K562 (cell line): ENCODE results near the gene HES4. TPM values are rescaled to one million over a fixed set of nuclear protein-coding genes. Genes with fewer than 3 reads are reported as not detected.

Experiments
- ATAC-seq: fragments of 200-7000 bp; cut with Tn5 transposase; 3 replicates; pipeline ENCODE4 v1.9.1; 2020; ENCODE audit warnings: moderate library complexity
- BruUV-seq: library from RNA; stranded (reverse); fragments of 400-500 nt; replicated peaks from 2 replicates; lab custom pipeline; 2021; lab: Mats Ljungman, UMichigan
- CTCF ChIA-PET: fragments of 300-600 bp; formaldehyde crosslinking; extraction: SDS; loops from one replicate; lab custom pipeline; 2021; ENCODE audit warnings: low intra/inter-chr PET ratio; lab: Yijun Ruan, JAX
- POLR2A ChIA-PET: fragments of 300-600, 350-650 bp; sonication (Branson Sonifier 250); formaldehyde crosslinking; extraction: SDS; loops from one replicate; lab custom pipeline; 2021; ENCODE audit warnings: antibody characterized with exemption, inconsistent platforms; lab: Yijun Ruan, JAX
- DNase-seq, 4 experiments: peaks; one replicate each; pipeline versions ENCODE4 v3.0.0 to v3.0.0-alpha.2; 2011 to 2018; ENCODE audit warnings: low spot score in 3 of 4, mixed read lengths in 3 of 4; ENCODE audit errors: extremely low read depth in 1 of 4
- FAIRE-seq: peaks from 2 replicates; lab custom pipeline; 2011; peaks lifted over from hg19 to GRCh38; lab: Jason Lieb, UNC
- H2AFZ ChIP-seq: 2 replicates; pipeline ENCODE4 v1.6.0; 2011; ENCODE audit warnings: low read depth, low read length, control low read depth, inconsistent platforms
- H3K27ac ChIP-seq: fragments of 200-600 bp; 3 replicates; pipeline ENCODE4 v1.8.0; 2011; ENCODE audit warnings: low read depth, mild to moderate bottlenecking, control low read depth, inconsistent platforms, low read length, moderate library complexity, mixed read lengths; ENCODE audit errors: extremely low read depth
- H3K27me3 ChIP-seq, 2 experiments: fragments of 300-600 bp in 1 of 2; 2 replicates in 1 of 2; 3 replicates in 1 of 2; pipeline versions ENCODE4 v1.6.0 to v1.8.0; 2011; ENCODE audit warnings: inconsistent platforms in 2 of 2, low read length in 2 of 2, mild to moderate bottlenecking in 1 of 2, mixed read lengths in 1 of 2, moderate library complexity in 1 of 2; ENCODE audit not compliant: control insufficient read depth in 2 of 2, insufficient read depth in 2 of 2
- H3K36me3 ChIP-seq: fragments of 300-600 bp; 3 replicates; pipeline ENCODE4 v1.8.0; 2011; ENCODE audit warnings: mild to moderate bottlenecking, low read length, inconsistent platforms; ENCODE audit not compliant: control insufficient read depth, insufficient read depth
- H3K4me1 ChIP-seq, 2 experiments: fragments of 200-600 bp in 1 of 2; replicated peaks in 1 of 2; 2 replicates in 1 of 2; 3 replicates in 1 of 2; pipeline versions ENCODE4 v1.5.1 to v1.8.0; 2011; ENCODE audit warnings: inconsistent platforms in 2 of 2, low read length in 2 of 2, mild to moderate bottlenecking in 1 of 2, mixed read lengths in 1 of 2, moderate library complexity in 1 of 2; ENCODE audit not compliant: control insufficient read depth in 2 of 2, insufficient read depth in 2 of 2
- H3K4me2 ChIP-seq: 2 replicates; pipeline ENCODE4 v1.6.1; 2011; ENCODE audit warnings: low read length, control low read depth, inconsistent platforms, mixed read lengths; ENCODE audit not compliant: insufficient read depth
- H3K4me3 ChIP-seq: fragments of 200-600 bp; sonication (generic), shearing (Covaris generic); 2 replicates; pipeline ENCODE4 v1.5.1; 2016; ENCODE audit warnings: control low read depth, inconsistent platforms
- H3K79me2 ChIP-seq: fragments of 200-600 bp; 3 replicates; pipeline ENCODE4 v1.8.0; 2011; ENCODE audit warnings: low read length, inconsistent platforms; ENCODE audit not compliant: control insufficient read depth, insufficient read depth
- H3K9ac ChIP-seq, 2 experiments: 2 replicates each; pipeline versions ENCODE4 v1.6.0 to v1.6.1; 2011; ENCODE audit warnings: low read depth in 2 of 2, low read length in 2 of 2, control low read depth in 1 of 2, inconsistent platforms in 1 of 2, mild to moderate bottlenecking in 1 of 2, mixed read lengths in 1 of 2; ENCODE audit not compliant: insufficient read depth in 1 of 2
- H3K9me1 ChIP-seq: one replicate; pipeline ENCODE4 v1.6.0; 2011; ENCODE audit warnings: inconsistent platforms, mild to moderate bottlenecking, low read length, moderate library complexity; ENCODE audit not compliant: control insufficient read depth, insufficient read depth
- H3K9me3 ChIP-seq: replicated peaks from 2 replicates; pipeline ENCODE4 v1.5.1; 2011; ENCODE audit warnings: low read depth, low read length, inconsistent platforms; ENCODE audit not compliant: control insufficient read depth, insufficient read depth
- H4K20me1 ChIP-seq: replicated peaks from 2 replicates; pipeline ENCODE4 v1.6.1; 2011; ENCODE audit warnings: low read length, inconsistent platforms, mixed read lengths; ENCODE audit not compliant: control insufficient read depth, insufficient read depth
- CC2D1A ChIP-seq: fragments of 450-650 bp; IDR thresholded peaks from 2 replicates; pipeline ENCODE4 v1.6.1; 2017; ENCODE audit warnings: mild to moderate bottlenecking
- KLF13 ChIP-seq: fragments of 450-650 bp; IDR thresholded peaks from 2 replicates; pipeline ENCODE4 v1.6.1; 2016; ENCODE audit warnings: missing genetic modification characterization, low read depth, mild to moderate bottlenecking, missing compliant biosample characterization, moderate library complexity, borderline replicate concordance
- RBM14 ChIP-seq: fragments of 200-400 bp; formaldehyde crosslinking; IDR thresholded peaks from 2 replicates; pipeline ENCODE4 v1.6.1; 2018; ENCODE audit warnings: low read depth, mild to moderate bottlenecking, low read length, moderate library complexity, borderline replicate concordance; ENCODE audit not compliant: insufficient read depth
- STAT5A ChIP-seq: IDR thresholded peaks from 2 replicates; pipeline ENCODE4 v1.6.1; 2012; ENCODE audit warnings: low read length, inconsistent platforms, borderline replicate concordance
- ZNF277 ChIP-seq: fragments of 250-450 bp; sonication (Bioruptor Pico); IDR thresholded peaks from 2 replicates; pipeline ENCODE4 v1.8.0; 2022; ENCODE audit warnings: inconsistent platforms, mild to moderate bottlenecking, moderate library complexity, borderline replicate concordance
- WGBS: fragments of 100-300 bp; shearing (Covaris generic); methylation state at CpG from one replicate; pipeline ENCODE4 v1.1.6; 2016; ENCODE audit warnings: low coverage, mixed read lengths; ENCODE audit not compliant: insufficient coverage; ENCODE audit errors: missing lambda C conversion rate; 5-methylcytosine and 5-hydroxymethylcytosine counted together
- in situ Hi-C: fragments of 300-500 bp; cut with MboI; formaldehyde crosslinking; loops from 4 replicates; pipeline ENCODE4 v1.15.0; 2018; ENCODE audit warnings: inconsistent platforms, mixed read lengths
- intact Hi-C: fragments of 100-400 bp; cut with micrococcal nuclease; formaldehyde crosslinking; loops from 2 replicates; pipeline ENCODE4 v1.14.2; 2022
- polyA plus RNA-seq, 8 experiments: library from polyadenylated mRNA; depleted of rRNA in 4 of 8; stranded (reverse) in 5 of 8; unstranded in 3 of 8; fragments of >200 nt; fragmentation: Nextera tagmentation in 2 of 8; fragmentation: Illumina TruSeq in 1 of 8; extraction: Ambion mirVana in 2 of 8; extraction: Trizol in 1 of 8; gene quantifications; 2 replicates each; pipeline versions ENCODE4 v1.2.1 to v1.2.3, GENCODE V29; 2011 to 2014; ENCODE audit warnings: inconsistent platforms in 1 of 8, missing spikeins in 1 of 8
- total RNA-seq, 7 experiments: library from RNA; depleted of rRNA in 6 of 7; stranded (reverse); fragments of >200 nt in 6 of 7; fragmentation: Illumina TruSeq in 2 of 7; extraction: Trizol in 2 of 7; gene quantifications; 2 replicates each; pipeline versions ENCODE4 v1.2.1 to v1.2.3, GENCODE V29; 2011 to 2021; ENCODE audit warnings: low replicate concordance in 1 of 7

Gene HES4
- total and polyA plus RNA-seq, 9 of the 15 experiments (the other 6 are each of a cell fraction or from before 2014, with no cell fraction given): 0.21 to 43.7 (median 5.3) TPM; not detected in 2

GRCh38 chr1:970242-970972 is 29.5 kb downstream of the HES4 start:
- H3K4me3 ChIP-seq: no peak overlapping the region
- H3K9ac ChIP-seq: no peak overlapping the region
- H2AFZ ChIP-seq: no peak overlapping the region
- FAIRE-seq (no peak), ATAC-seq (no peak), DNase-seq (no peak)
- H3K4me2 ChIP-seq: no peak overlapping the region
- TF ChIP-seq KLF13 (tag): no peak
- no peak for TF ChIP-seq ZNF277 (CRISPR knock-in tag)
- no peak for TF ChIP-seq STAT5A
- no peak for TF ChIP-seq CC2D1A
- 0 out of 2 replicates have a peak, but pooled peaks have one; percentile 39 for TF ChIP-seq RBM14
- 42% methylated on average over 29 of the region's 33 CpGs for WGBS
- peaks cover 14 to 76% of the 10 kb centered on the region in 2 experiments; a peak in 4 of 5 replicates for H3K4me1 ChIP-seq
- intact Hi-C loops (no loop called here), in situ Hi-C loops (no loop called here)
- peaks cover 6% of the 10 kb centered on the region for H3K9me3 ChIP-seq
- no TSS peak for BruUV-seq
- H3K36me3 ChIP-seq: peaks cover 5% of the 10 kb centered on the region; the same call in 1 of the 3 replicates
- no peak overlapping the region for H3K27ac ChIP-seq
- POLR2A ChIA-PET: interaction anchor here (0.5 to 0.6 kb wide), 2 partner anchors 81 to 421 kb away, joined by 3 read pairs; no protein-coding TSS in a partner anchor
- peaks cover 0 to 28% of the 10 kb centered on the region in 2 experiments; a peak in 2 of 5 replicates for H3K27me3 ChIP-seq
- no peaks in the 10 kb centered on the region for H3K9me1 ChIP-seq
- no peaks in the 10 kb centered on the region for H3K79me2 ChIP-seq
- CTCF ChIA-PET: no interaction called here
- no peaks in the 10 kb centered on the region for H4K20me1 ChIP-seq
